Measurements from ENCODE around the gene PAX5.

GRCh38 chr9:36820392-36820861 lies 213.6 kb downstream of the PAX5 start:
- TF ChIP-seq CTCF (IDR thresholded peaks at IDR 0.05), result no peak
- TF ChIP-seq POLR2A (IDR thresholded peaks at IDR 0.05), result no peak

Measured in esophagus squamous epithelium (tissue), 4 donors.